OCI-LY3 (cell line): Measurements from ENCODE around the gene CYSRT1.

Source experiments
- H2AFZ ChIP-seq: fragments of 200-600, 300-600 bp; shearing (Covaris generic); 2 replicates; pipeline ENCODE4 v1.6.0; 2014; ENCODE audit warnings: antibody characterized with exemption, low read depth, low read length
- H3K27ac ChIP-seq: fragments of 200-600, 300-600 bp; sonication (generic); 2 replicates; pipeline ENCODE4 v1.5.1; 2014; ENCODE audit warnings: mild to moderate bottlenecking, low read length, moderate library complexity, mixed read lengths
- H3K27me3 ChIP-seq: fragments of 200-600, 300-600 bp; sonication (generic); 2 replicates; pipeline ENCODE4 v1.6.1; 2014; ENCODE audit warnings: low read depth, low read length, mixed read lengths
- H3K36me3 ChIP-seq: fragments of 200-600, 300-600 bp; sonication (generic); replicated peaks from 2 replicates; pipeline ENCODE3; 2014; ENCODE audit warnings: low read depth, low read length, mixed read lengths
- H3K4me1 ChIP-seq: fragments of 300-600, 200-600 bp; sonication (generic); 2 replicates; pipeline ENCODE4 v1.6.1; 2014; ENCODE audit warnings: low read length, mixed read lengths
- H3K4me2 ChIP-seq: fragments of 200-600, 300-600 bp; sonication (generic); 2 replicates; pipeline ENCODE4 v1.6.1; 2014; ENCODE audit warnings: low read length, mixed read lengths
- H3K4me3 ChIP-seq: fragments of 300-600, 200-600 bp; sonication (generic); 2 replicates; pipeline ENCODE4 v1.5.1; 2014; ENCODE audit warnings: antibody characterized with exemption, mild to moderate bottlenecking, low read length, moderate library complexity
- H3K79me2 ChIP-seq: fragments of 300-600, 200-600 bp; shearing (Covaris generic); 2 replicates; pipeline ENCODE4 v1.6.1; 2014; ENCODE audit warnings: mild to moderate bottlenecking, low read length, mixed read lengths
- H3K9ac ChIP-seq: fragments of 300-600, 200-600 bp; shearing (Covaris generic); 2 replicates; pipeline ENCODE4 v1.6.0; 2014; ENCODE audit warnings: mild to moderate bottlenecking, low read length, moderate library complexity
- H3K9me3 ChIP-seq: fragments of 200-600, 300-600 bp; shearing (Covaris generic); 2 replicates; pipeline ENCODE4 v1.6.1; 2014; ENCODE audit warnings: low read length, mixed read lengths; ENCODE audit not compliant: insufficient read depth
- H4K20me1 ChIP-seq: fragments of 200-600, 300-600 bp; sonication (generic); 2 replicates; pipeline ENCODE4 v1.6.1; 2016; ENCODE audit warnings: low read length, mixed read lengths; ENCODE audit not compliant: insufficient read depth
- CTCF ChIP-seq: fragments of 200-600, 300-600 bp; sonication (generic); IDR thresholded peaks from 2 replicates; pipeline ENCODE4 v1.5.1; 2014; ENCODE audit warnings: antibody characterized with exemption, low read length, low read depth
- EZH2phosphoT487 ChIP-seq: fragments of 200-600 bp; shearing (Covaris generic); IDR thresholded peaks from 2 replicates; pipeline ENCODE4 v1.6.1; 2018; ENCODE audit warnings: antibody characterized with exemption, mixed run types, low read depth

Gene CYSRT1

GRCh38 chr9:137205126-137206069, 19.6 kb upstream of the CYSRT1 start, which contains the start of the genes NDOR1 and TMEM203:
TSS of gene NDOR1 (plus strand) at chr9:137205700. CDS start at chr9:137205778, 78 bp downstream.
TSS of gene TMEM203 (minus strand) at chr9:137205648. CDS start at chr9:137205414, 234 bp downstream.
- Histone ChIP-seq H2AFZ (no peak within 1 kb of the TSS), H3K4me3 (peak within 1 kb of the TSS; percentile 93), H4K20me1 (no peaks in the 10 kb centered on the region; the same call in 1 of the 2 replicates), H3K27me3 (no peaks in the 10 kb centered on the region), H3K79me2 (peaks cover 60% of the 10 kb centered on the region), H3K9ac (peak within 1 kb of the TSS; percentile 83), H3K4me1 (peaks cover 29% of the 10 kb centered on the region), H3K9me3 (no peaks in the 10 kb centered on the region), H3K36me3 (peaks cover 5% of the 10 kb centered on the region), H3K4me2 (peak within 1 kb of the TSS; percentile 95), H3K27ac (peak within 1 kb of the TSS; percentile 50)
- TF ChIP-seq EZH2phosphoT487 (no peak), CTCF (no peak)

GRCh38 chr9:137206602-137207001, 18.4 kb upstream of the CYSRT1 start:
- Histone ChIP-seq H3K27ac (no peak overlapping the region), H4K20me1 (no peaks in the 10 kb centered on the region; the same call in 1 of the 2 replicates), H3K9ac (peak overlapping the region; percentile 83), H3K4me3 (peak overlapping the region; percentile 93), H3K79me2 (peaks cover 54% of the 10 kb centered on the region), H3K4me1 (peaks cover 24% of the 10 kb centered on the region), H3K4me2 (peak overlapping the region; percentile 93), H3K36me3 (peaks cover 5% of the 10 kb centered on the region), H3K27me3 (no peaks in the 10 kb centered on the region), H2AFZ (no peak overlapping the region), H3K9me3 (no peaks in the 10 kb centered on the region)
- no peak for TF ChIP-seq EZH2phosphoT487
- TF ChIP-seq CTCF = no peak

- Histone ChIP-seq H4K20me1 (no peaks in the 10 kb centered on the region), H3K36me3 (peaks cover 5% of the 10 kb centered on the region)
Measured at GRCh38 chr9:137211532-137211931, 13.4 kb upstream of the CYSRT1 start.

More at GRCh38 chr9:137211532-137211931, 13.4 kb upstream of the CYSRT1 start:
- H3K9ac ChIP-seq = no peak overlapping the region
- TF ChIP-seq CTCF (no peak), EZH2phosphoT487 (no peak)
- no peak overlapping the region for H3K4me3 ChIP-seq
- peaks cover 2% of the 10 kb centered on the region for H3K4me1 ChIP-seq
- H2AFZ ChIP-seq = no peak overlapping the region
- peaks cover 9% of the 10 kb centered on the region for H3K79me2 ChIP-seq
- no peaks in the 10 kb centered on the region for H3K9me3 ChIP-seq
- no peaks in the 10 kb centered on the region for H3K27me3 ChIP-seq
- no peak overlapping the region for H3K4me2 ChIP-seq
- H3K27ac ChIP-seq = no peak overlapping the region
